COLO668 (cell line): ENCODE measurements around the gene ZDHHC13.
"Not testable (repeated sequence)": the region's sequence is repeated elsewhere in the genome, so short reads cannot be mapped to it uniquely, and the experiment has no call there.

Experiments
- DNase-seq: peaks from one replicate; lab custom pipeline; 2025; ENCODE audit not compliant: unreplicated experiment; lab: John Stamatoyannopoulos, UW

ZDHHC13 gene

DNA sequence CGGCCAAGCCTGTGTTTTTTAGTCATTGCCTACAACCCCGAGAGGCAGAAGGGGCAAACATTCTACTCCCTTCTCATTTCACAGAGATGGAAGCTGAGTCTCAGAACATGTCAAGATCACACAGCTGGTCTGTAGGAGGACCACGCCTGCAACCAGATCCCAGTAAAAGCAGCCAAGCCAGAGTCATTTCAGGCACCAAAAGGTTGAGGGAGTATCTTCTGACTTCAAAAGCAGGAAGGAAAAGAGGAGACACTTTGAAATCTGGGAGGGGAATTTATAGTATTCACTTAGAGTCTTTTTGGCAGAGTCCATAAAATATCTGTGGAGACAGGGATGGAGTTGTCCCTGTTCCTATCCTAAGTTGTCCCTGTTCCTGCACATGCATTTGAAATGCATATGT, 17.9 kb upstream of the ZDHHC13 start:
- no peak for DNase-seq

DNA sequence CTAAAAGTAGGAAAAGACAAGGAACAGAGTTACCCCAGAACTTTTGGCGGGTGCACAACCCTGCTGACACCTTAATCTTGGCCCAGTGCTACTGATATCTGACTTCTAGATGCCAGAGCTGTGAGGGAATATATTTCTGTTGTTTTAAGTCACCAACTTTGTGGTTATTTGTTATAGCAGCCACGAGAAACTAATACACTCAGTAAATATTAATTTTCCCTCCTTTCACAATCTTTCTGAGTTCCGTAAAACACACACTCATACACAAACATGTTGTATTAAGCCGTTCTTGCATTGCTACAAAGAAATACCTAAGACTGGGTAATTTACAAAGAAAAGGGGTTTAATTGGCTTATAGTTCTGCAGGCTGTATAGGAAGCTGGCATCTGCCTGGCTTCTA, 16.1 kb upstream of the ZDHHC13 start:
- no peak for DNase-seq

DNA sequence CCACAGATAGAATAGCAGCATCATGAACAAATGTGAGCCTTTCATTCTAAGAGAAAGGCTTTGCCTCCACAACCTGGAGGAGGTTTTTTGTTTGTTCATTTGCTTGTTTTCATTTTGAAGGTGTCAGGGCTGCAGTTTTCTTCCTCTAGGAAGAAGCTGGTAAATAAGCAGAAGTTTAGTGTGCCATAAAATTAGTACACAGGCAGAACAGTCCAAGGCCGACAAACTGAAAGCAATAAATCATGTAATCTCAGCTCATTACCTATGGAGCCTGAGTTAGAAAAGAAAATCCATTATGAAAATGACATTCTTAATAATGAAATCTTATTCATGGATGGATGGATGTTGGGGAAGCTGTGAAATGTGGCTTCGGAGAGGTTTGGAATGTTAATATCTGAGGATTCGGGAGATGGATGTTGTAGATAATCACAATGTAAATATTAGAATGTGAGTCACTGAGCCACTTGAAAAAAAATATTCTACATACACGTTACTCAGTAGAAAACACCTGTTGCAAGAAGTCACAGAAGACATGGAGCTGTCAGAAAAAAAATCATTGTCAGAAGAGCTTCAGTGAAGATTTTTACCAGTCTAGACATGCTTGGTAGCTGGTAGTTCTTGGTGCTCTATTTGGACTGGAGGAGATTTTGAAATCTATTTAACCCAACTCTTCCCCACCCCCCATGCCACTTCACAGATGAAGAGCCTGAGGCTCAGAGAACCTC, 15.0 kb upstream of the ZDHHC13 start:
- DNase-seq, result no peak

DNA sequence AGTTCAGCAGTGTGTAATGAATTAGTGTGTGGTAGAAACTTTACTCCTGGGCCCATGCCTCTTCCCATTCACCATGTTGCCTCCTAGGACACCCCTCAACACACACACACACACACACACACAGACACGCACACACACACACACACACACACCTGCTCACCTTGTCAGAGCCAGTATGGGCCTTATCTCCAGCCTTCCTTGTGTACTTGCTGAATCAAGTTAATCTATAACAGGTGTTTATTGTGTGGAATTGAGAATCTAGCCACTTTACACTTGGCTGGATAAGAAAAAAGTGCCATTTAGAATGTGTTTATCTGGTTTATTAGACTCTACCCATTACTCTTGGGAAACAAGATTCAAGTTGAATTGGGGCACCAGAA, 14.5 kb upstream of the ZDHHC13 start:
- peak; percentile 65 for DNase-seq

DNA sequence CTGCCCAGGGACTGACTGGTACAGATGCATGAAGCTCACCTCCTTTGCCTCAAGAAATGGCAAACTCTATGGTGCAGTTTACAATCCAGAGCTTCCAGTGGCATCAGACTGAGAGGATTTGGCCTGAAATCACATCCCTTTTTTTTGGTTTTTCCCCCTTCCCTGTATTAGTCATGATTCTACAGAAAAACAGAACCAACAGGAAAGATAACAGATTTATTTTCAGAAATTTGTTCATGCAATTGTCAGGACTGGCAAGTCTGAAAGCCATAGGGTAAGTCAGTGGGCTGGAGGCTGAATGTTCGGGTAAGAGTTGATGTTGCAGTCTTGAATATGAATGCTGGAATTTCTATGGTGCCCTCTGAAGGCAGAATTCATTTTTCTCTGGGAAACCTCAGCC, 12.0 kb upstream of the ZDHHC13 start:
- DNase-seq, result no peak

DNA sequence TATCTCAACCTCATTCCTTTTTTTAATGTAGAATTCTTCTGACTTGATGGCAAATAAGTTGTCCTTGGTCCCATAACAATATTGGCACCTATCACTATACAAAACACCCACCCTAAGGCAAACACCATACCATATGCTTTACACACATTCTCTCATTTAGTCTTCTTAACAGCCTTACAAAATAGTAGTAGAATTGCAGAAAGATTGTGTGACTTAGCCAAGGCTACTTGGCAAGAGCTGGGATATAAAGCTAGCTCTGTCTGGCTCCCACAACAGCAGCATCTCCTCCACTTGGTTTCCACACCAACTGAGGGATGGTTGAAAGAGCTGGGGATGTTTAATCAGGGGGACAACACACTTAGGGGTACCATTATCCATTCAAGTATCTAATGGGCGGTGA, 9.8 kb upstream of the ZDHHC13 start:
- no peak for DNase-seq

DNA sequence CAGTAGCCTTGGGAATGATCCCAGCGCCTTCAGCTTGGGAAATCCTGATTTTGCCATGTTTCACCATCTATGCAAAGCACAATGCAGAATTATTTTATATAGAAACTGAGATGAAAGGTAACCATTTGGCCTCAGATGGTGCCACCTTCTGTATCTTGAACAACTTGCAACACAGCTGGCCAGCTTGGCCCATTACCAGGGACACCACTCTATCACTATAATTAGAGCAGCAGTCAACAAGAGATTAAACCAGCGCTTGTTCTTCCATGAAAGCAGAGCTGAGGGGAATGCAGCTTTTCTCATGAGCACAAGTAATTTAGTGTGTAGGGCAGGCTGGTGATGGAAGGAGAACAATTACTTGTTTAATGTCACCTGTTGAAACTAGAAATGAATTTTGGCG, 6.7 kb upstream of the ZDHHC13 start:
- DNase-seq, result no peak

DNA sequence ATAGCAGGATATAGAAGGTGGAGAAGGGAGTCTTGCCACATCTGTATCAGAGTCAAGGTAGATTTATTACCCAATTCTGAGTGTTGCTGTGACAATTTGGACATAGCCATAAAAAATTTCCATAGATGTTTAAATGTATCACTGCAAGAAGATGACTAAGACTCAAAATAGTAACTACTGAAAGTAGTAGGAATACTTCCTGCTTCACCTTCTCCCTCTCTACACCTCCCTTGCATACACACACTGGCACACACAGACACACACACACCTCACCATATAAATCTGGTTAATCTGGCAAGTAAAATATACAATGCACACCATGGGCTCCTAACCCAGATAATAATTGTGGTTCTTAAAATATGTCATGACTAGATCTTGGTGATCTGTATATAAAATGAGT, 5.2 kb upstream of the ZDHHC13 start:
- no peak for DNase-seq

DNA sequence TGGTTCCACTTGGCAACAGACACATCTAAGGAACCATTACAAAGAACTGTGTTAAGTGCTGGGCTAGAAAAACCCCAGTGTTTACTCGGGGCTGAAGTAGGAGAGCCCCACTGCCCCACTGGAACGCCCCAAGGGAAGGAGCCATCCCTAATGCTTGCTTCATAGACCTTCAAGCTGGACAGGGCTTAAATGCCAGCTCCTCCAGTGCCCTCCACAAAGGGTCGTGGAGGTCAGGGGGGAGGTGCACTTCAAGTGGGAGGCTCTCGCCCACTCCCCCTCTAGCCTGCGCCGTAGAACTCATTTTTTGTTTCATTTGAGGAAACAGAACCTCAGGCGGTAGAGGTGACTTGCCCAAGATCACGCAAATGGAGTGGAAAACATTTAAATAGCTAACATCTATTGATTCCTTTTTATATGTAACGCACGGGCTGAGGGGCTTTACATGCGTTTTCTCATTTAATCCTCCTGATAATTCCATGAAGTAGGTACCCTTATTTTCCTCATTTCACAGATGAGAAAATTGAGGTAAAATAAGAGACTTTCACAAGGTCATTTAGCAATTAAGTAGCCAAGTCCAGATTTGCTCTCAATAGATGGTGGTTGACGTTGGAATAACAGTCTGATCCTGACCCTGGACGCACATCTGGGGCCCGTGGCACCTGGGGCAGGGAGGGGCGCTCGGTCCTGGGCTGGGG, 545 bp upstream of the ZDHHC13 start:
- no peak for DNase-seq

DNA sequence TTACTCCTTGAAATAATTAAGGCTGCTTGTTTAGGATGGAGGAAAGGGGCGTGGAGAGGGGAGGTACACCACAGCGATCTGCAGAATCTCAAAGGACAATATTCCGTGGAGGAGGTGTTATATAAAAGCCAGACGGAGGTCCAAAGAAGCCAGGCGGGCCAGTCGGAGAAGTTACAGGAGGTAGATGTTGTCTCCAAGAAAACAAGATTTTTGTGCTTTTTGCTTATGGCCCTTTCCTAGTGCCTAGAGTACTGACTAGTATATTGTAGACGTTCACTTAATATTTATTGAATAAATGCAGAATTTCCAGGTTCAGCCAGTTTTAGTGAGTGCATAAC, 761 bp downstream of the ZDHHC13 start:
- DNase-seq, result no peak

DNA sequence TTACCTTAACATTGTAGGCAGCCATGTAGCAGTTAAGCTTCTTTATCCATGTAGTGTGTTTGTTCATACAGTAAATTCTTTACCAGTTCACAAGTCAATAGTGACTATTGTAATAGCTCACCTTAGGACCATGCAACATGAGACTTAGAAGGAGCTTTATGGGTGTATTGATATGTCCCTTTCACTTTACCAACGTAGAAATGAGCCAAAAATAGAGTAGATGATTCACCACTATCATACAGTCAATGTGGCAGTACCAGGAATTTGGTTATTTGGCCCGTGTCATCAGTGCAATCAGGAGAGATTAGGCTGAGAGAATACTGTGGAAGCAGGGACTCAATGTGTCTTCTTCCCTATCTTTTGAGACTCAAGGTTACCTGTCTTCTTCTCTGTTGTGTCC, 4.7 kb downstream of the ZDHHC13 start:
- DNase-seq, result no peak

DNA sequence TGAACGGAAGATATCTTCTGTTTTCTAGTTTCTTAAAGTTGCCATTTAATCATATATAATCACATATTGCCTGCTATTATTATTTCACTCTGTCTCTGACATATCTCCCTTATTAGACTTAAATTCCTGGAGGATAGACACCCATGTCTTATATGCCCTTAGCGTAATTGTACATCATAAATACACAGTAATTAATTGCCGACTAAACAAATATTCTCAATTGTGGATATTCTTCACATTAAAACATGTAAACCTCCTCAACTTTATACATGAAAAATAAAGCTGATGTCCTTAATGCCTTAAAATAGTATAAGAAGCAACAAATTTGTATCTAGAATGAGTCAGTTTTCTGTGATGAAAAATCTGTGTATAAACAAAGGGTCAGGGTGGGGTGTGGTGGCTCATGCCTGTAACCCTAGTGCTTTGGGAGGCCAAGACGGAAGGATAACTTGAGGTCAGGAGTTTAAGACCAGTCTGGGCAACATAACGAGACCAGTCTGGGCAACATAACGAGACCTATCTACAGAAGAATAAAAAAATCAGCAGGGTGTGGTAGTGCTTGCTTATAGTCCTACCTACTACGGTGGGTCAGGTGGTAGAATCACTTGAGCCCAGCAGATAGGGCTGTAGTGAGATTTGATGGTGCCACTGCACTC, 6.1 kb downstream of the ZDHHC13 start:
- DNase-seq, result no peak

DNA sequence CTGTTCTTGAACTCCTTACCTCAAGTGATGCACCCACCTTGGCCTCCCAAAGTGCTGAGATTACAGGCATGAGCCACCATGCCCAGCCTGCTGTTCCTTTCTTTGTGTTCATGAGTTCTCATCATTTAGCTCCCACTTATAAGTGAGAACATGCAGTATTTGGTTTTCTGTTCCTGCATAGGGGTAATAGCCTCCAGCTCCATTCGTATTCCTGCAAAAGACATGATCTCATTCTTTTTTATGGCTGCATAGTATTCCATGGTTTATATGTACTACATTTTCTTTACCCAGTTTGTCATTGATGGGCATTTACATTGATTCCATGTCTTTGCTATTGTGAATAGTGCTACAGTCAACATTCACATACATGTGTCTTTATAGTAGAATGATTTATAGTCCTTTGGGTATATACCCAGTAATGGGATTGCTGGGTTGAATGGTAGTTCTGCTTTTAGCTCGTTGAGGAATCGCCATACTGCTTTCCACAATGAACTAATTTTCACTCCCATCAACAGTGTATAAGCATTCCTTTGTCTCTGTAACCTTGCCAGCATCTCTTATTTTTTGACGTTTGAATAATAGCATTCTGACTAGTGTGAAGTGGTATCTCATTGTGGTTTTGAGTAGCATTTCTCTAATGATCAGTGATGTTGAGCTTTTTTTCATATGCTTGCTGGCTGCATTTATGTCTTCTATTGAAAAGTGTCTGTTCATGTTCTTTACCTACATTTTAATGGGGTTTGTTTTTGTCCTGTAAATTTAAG, 9.8 kb downstream of the ZDHHC13 start:
- DNase-seq, result not testable (repeated sequence)

DNA sequence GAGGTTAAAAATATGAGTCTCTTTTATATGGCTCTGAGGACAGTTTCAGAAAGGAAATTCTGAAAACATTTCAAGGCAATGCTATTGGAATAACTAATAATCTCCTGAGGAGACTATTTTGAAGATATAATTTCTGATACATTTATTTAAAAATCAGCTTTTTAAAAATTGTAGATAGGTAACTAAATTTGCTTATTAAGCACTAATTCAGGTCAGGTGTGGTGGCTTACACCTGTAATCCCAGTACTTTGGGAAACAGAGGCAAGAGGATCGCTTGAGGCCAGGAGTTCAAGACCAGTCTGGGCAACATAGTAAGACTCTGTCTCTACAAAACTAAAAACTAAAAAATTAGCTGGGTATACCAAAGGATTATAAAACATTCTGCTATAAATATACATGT, 17.0 kb downstream of the ZDHHC13 start:
- DNase-seq, result no peak

DNA sequence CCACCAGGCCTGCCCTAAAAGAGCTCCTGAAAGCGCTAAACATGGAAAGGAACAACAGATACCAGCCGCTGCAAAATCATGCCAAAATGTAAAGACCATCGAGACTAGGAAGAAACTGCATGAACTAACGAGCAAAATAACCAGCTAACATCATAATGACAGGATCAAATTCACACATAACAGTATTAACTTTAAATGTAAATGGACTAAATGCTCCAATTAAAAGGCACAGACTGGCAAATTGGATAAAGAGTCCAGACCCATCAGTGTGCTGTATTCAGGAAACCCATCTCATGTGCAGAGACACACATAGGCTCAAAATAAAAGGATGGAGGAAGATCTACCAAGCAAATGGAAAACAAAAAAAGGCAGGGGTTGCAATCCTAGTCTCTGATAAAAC, 19.9 kb downstream of the ZDHHC13 start:
- not testable (repeated sequence) for DNase-seq

DNA sequence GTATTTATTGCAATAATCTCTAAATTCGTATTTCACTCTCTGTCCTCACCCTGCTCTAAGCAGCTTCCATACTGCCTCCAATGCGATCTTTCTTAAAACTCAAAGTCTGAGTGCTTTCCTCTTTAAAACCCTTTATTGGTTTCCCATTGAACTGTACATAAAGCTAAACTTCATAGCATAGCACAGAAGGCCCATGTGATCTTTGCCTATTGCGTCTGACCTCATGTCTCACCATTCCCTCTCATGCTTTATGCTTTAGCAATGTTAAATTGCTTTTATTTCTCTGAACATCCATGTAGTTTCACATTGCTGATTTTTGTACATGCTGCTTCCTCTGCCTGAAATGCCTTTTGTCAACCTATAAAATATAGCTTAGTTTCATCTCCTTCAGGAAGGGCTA, 28.4 kb downstream of the ZDHHC13 start:
- no peak for DNase-seq

DNA sequence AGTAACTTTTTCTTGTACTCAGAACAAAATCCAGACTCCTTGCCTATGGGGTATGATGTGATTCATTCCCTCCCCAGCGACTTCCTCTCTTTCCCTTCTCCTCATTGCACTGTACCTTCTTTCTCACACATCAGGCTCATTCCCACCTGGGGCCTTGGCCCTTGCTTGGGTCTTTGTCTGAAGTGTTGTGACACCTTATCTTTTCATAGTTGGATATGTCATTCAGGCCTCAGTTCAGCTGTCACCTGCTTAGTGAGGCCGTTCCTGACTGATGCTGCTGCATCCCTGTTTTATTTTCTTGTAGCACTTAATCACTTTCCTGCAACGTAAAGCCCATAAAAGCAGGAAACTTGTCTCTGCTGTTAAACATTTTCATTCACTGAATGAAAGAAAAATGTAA, 39.9 kb downstream of the ZDHHC13 start:
- no peak for DNase-seq

DNA sequence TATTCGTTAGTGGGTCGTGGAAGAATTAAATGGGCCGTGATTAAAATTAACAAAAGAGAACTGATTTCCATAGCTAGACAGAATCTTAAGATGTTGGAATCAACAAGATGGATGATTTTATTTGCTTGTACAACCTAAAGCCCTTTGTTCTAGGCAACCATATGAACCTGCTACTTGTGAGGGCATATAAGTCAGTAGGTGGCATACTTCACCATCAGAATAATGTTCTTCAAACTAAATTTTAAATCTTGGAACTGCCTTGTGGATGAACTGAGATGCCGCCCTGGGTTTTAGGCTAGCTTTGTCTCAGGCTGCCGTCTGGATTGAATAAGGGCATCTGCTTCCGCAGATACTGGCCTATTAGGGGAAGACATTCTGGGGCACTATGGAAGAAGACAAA, 43.9 kb downstream of the ZDHHC13 start:
- DNase-seq, result no peak

DNA sequence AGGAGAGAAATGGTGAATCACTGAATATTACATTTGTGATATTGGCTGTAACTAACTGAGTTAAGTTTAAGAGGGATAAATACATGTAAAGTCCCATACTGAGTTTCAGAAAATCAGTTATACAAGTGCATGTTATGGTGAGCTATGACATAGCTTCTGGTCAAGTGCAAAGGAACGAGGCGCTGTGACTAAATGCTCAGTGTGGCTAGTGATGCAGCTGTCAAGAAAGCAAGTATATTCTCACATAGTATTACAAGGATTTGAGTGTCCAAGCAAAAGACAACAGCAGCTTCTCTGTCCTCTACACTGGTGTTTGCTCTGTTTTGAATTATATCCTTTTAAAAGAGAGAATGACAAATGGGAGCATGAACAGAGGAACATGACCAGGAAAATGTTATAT, 44.7 kb downstream of the ZDHHC13 start:
- DNase-seq, result no peak

DNA sequence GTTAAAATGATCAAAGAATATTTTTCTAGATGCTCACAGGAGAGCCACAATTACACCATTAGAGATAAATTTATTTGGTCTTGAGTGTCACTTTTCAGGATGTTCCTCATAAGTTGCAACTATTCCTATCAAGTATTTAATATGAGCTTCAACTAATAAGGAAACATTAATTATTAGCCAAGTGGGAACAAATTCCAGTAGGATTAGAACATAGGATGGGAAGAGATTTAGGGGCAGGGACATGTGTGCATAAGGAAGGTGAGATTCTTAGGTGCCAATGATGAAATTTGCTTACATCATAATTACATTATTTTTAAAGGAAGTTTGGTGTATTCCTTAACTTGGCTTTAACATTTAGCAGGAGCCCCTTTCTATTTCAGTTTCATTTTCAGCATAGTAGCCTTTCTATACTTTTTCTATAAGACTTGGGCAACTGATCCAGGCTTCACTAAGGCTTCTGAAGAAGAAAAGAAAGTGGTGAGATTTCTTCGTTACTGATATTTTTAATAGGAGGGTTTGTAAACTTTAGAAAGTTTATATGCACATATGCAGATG, 46.1 kb downstream of the ZDHHC13 start:
- DNase-seq, result no peak

DNA sequence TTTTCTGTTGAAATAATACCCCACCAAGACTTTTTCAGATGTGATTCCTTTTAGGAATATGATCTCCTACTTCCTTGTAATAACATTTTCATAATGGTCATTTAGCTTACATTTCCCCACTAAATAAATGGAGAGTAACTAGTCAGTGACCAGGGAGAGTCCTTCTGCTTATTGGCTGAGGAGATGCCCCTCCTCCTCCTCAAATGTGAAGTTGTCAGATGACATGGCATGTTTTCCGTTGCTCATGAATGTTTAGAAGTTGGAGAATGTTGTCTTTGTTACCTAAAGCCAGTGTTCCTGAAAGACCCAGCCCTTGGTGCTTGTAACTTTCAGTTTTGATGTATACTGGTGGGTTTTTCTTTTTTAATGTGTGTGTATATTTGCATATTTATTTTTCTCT, 46.6 kb downstream of the ZDHHC13 start:
- no peak for DNase-seq
